Adrenal gland (tissue), 12 donors: Measurements from ENCODE around the gene ICA1. TPM values are rescaled to one million over a fixed set of nuclear protein-coding genes. Genes with fewer than 3 reads are reported as not detected.

Experiments
- DNase-seq, 7 donors: peaks; one replicate each; pipeline ENCODE4 v3.0.0-alpha.2; 2019 to 2020
- H3K27ac ChIP-seq, 5 donors: fragments of 200-600 bp; sonication (generic) in 4 of 5; 1 replicate in 3 of 5; 2 replicates in 2 of 5; pipeline versions ENCODE4 v1.5.1 to v1.8.0; 2016 to 2020; ENCODE audit warnings: mild to moderate bottlenecking in 1 of 5
- H3K27me3 ChIP-seq: fragments of 200-600 bp; 2 replicates; pipeline ENCODE4 v1.8.0; 2021
- H3K36me3 ChIP-seq, 2 donors: fragments of 200-600 bp; replicated peaks in 1 of 2; 1 replicate in 1 of 2; 2 replicates in 1 of 2; pipeline versions ENCODE4 v1.5.1 to v1.8.0; 2018 to 2022
- H3K4me1 ChIP-seq, 2 donors: fragments of 200-600 bp; replicated peaks in 1 of 2; 1 replicate in 1 of 2; 2 replicates in 1 of 2; pipeline versions ENCODE4 v1.5.1 to v1.8.0; 2018 to 2021
- H3K4me3 ChIP-seq, 4 donors: fragments of 200-600 bp; sonication (generic) in 3 of 4; one replicate each; pipeline ENCODE4 v1.5.1; 2016 to 2018
- H3K9me3 ChIP-seq, 3 donors: fragments of 200-600 bp; sonication (generic) in 1 of 3; replicated peaks in 1 of 3; 1 replicate in 2 of 3; 2 replicates in 1 of 3; pipeline versions ENCODE4 v1.5.1 to v1.8.0; 2016 to 2021
- CTCF ChIP-seq, 6 experiments: fragments of 450-650 bp in 4 of 6; fragments of 200-600 bp in 2 of 6; sonication (generic) in 1 of 6; IDR thresholded peaks; 1 replicate in 5 of 6; 2 replicates in 1 of 6; pipeline versions ENCODE4 v1.5.1 to v1.8.0; 2016 to 2021; ENCODE audit warnings: antibody characterized with exemption in 6 of 6, mild to moderate bottlenecking in 2 of 6, moderate library complexity in 1 of 6
- POLR2A ChIP-seq, 2 donors: fragments of 450-650 bp; IDR thresholded peaks; one replicate each; pipeline ENCODE4 v1.6.1; 2017; ENCODE audit warnings: antibody characterized with exemption in 2 of 2, mild to moderate bottlenecking in 2 of 2, moderate library complexity in 1 of 2
- WGBS, 4 donors: extraction: QIAGEN DNeasy Blood & Tissue Kit in 2 of 4; methylation state at CpG; one replicate each; pipeline versions ENCODE4 v1.1.5 to v1.1.7; 2013 to 2017; 5-methylcytosine and 5-hydroxymethylcytosine counted together
- intact Hi-C, 2 donors: fragments of 100-400 bp; cut with DNase I; formaldehyde crosslinking; loops; one replicate each; pipeline versions ENCODE4 v1.14.1 to v1.15.0; 2022 to 2023
- polyA plus RNA-seq, 3 donors: library from polyadenylated mRNA; stranded (reverse); fragments of 200-250 nt in 2 of 3; fragments of 350-450 nt in 1 of 3; fragmentation: Illumina TruSeq in 1 of 3; extraction: RNeasy Lipid Tissue Mini Kit (QIAGEN cat#74804) in 1 of 3; gene quantifications; one replicate each; pipeline ENCODE4 v1.2.3, GENCODE V29; 2013 to 2014
- total RNA-seq, 9 donors: library from RNA; depleted of rRNA in 4 of 9; stranded (reverse); fragments of >200 nt in 4 of 9; fragments of 120-200 nt in 1 of 9; fragmentation: NEBNext Ultra II Directional in 1 of 9; extraction: Animal tissue kit (Norgen Biotek cat#: 25700) in 1 of 9; gene quantifications; one replicate each; pipeline versions ENCODE4 v1.1.0 to v1.2.4, GENCODE V29; 2013 to 2023
- donor health status: healthy with polysubstance abuse.
- donor health status: Bipolar disorder and iron deficiency.
- donor health status: DM: yes; HTN: yes; CAD: no.
- donor health status: DM: no; HTN: no; CAD: no.
- donor health status: DM: no; HTN: no; CAD: no.
- donor health status: DM: yes; HTN: yes; CAD: no.

The ICA1 gene
- total and polyA plus RNA-seq, 12 donors, result 5.0 to 16.1 (median 8.4) TPM; not detected in 1

DNA sequence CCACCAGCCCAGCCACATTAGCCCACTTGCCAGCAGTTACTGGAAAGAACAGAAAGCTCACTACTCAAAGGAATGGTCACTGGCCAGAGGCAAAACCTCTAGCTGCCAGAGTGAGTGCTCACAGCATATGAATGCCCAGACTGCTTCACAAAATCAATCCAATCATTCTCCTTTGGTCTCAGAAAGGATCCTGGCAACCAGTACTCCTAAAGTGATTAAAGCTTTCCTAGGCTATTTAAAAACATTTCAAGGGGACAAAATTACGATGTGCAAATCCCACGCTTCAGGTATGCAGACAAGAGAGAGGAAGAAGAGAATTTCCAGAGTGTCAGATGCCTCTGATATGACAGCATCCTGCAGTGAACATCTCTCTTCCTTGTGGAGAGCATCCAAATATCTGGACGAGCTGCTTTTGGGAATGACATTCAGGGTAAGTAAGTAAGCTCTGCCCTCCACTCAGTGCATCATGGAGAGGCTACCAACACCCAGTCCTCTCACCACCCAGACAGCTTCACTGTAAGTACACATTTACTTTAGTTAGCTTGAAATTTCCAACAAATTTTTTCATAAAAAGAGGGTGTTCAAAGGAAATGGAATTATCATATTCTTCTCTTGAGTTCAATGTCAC, 25.1 kb downstream of the ICA1 start:
- H3K36me3 ChIP-seq, result no peaks in the 10 kb centered on the region
- H3K27me3 ChIP-seq, result no peaks in the 10 kb centered on the region
- DNase-seq, result no peak
- H3K4me3 ChIP-seq, result no peak overlapping the region
- no peaks in the 10 kb centered on the region for H3K9me3 ChIP-seq
- intact Hi-C loops, result no loop called here
- H3K4me1 ChIP-seq, result no peaks in the 10 kb centered on the region
- TF ChIP-seq CTCF (IDR thresholded peaks at IDR 0.05) (no peak), POLR2A (IDR thresholded peaks at IDR 0.05) (no peak)
- H3K27ac ChIP-seq, result no peak overlapping the region
- 55 to 63% (median 60%) methylated on average over 3 of the region's 3 CpGs for WGBS, 4 donors

GRCh38 chr7:8232999-8233847, 28.7 kb downstream of the ICA1 start:
- intact Hi-C loops, result no loop called here
- TF ChIP-seq CTCF (IDR thresholded peaks at IDR 0.05) (no peak), POLR2A (IDR thresholded peaks at IDR 0.05) (no peak)
- WGBS, 4 donors, result 69 to 94% (median 78%) methylated on average over 8 of the region's 8 CpGs
- H3K27me3 ChIP-seq, result no peaks in the 10 kb centered on the region
- no peak overlapping the region for H3K27ac ChIP-seq
- no peaks in the 10 kb centered on the region for H3K4me1 ChIP-seq
- H3K9me3 ChIP-seq, result no peaks in the 10 kb centered on the region
- no peak for DNase-seq
- no peaks in the 10 kb centered on the region for H3K36me3 ChIP-seq
- no peak overlapping the region for H3K4me3 ChIP-seq

DNA sequence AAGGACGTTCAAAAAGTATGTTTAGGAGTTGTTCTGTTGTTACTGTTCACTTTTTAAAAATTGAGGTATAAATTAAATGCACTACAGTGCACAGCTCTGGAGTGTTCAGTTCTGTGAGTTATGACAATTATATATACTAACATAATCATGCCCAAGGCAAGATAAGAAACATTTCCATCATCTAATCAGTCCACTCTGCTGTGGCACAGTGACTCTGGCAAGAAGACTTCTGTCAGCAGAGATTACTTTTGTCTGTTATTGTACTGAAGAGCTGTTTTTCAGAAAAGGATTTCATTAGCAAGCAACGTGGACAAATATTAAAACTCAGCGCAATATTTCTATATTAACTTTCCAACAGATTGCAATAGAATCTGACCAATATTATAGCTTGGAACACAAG, 32.0 kb downstream of the ICA1 start:
- H3K27me3 ChIP-seq, result no peaks in the 10 kb centered on the region
- H3K4me3 ChIP-seq, result no peak overlapping the region
- no peaks in the 10 kb centered on the region for H3K36me3 ChIP-seq
- TF ChIP-seq POLR2A (IDR thresholded peaks at IDR 0.05) (no peak), CTCF (IDR thresholded peaks at IDR 0.05) (no peak)
- H3K4me1 ChIP-seq, result no peaks in the 10 kb centered on the region
- H3K27ac ChIP-seq, result no peak overlapping the region
- H3K9me3 ChIP-seq, result no peaks in the 10 kb centered on the region
- DNase-seq, result no peak
- 57 to 68% (median 62%) methylated on average over 3 of the region's 3 CpGs for WGBS, 4 donors
- intact Hi-C loops, result no loop called here

- TF ChIP-seq POLR2A (IDR thresholded peaks at IDR 0.05) (no peak), CTCF (IDR thresholded peaks at IDR 0.05) (no peak)
- Histone ChIP-seq H3K36me3 (no peaks in the 10 kb centered on the region), H3K4me3 (no peak overlapping the region), H3K4me1 (no peaks in the 10 kb centered on the region), H3K9me3 (no peaks in the 10 kb centered on the region), H3K27ac (no peak overlapping the region), H3K27me3 (no peaks in the 10 kb centered on the region)
- WGBS, 4 donors, result 86 to 92% (median 89%) methylated on average over 6 of the region's 6 CpGs
- intact Hi-C loops, result no loop called here
- DNase-seq, result no peak
Measured at GRCh38 chr7:8228766-8229674, 32.9 kb downstream of the ICA1 start.
